Measurements from ENCODE around the gene CRK. TPM values are rescaled to one million over a fixed set of nuclear protein-coding genes. Genes with fewer than 3 reads are reported as not detected.

Gene CRK
- total and polyA plus RNA-seq, 11 donors = 17.0 to 49.0 (median 42.2) TPM

DNA sequence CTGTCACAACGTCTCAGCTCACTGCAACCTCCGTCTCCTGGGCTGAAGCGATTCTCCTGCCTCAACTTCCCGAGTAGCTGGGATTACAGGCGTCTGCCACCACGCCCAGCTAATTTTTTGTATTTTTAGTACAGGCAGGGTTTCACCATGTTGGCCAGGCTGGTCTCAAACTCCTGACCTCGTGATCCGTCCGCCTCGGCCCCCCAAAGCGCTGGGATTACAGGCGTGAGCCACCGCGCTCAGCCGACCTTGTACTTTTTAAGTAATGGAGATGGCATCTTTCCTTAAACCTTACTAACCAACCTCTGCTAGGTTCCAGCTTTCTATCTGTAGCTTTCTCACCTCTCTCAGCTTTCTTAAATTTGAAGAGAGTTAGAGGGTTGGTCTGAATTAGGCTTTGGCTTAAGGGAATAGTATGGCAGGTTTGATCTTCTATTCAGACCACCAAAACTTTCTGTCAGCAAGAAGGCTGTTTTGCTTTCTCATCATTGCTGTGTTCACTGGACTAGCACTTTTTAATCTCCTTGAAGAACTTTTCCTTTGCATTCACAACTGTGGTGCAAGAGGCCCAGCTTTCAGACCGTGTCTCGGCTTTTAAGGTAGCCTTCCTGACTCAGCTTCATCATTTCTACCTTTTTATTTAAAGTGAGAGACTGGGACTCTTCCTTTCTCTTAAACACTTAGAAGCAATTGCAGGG lies 84.0 kb downstream of the CRK start:
- Histone ChIP-seq H3K4me1 (peaks cover 0 to 93% (median 77%) of the 10 kb centered on the region in 12 donors), H3K36me3 (peaks cover 0 to 23% (median 10%) of the 10 kb centered on the region in 9 donors), H3K9me3 (no peaks in the 10 kb centered on the region), H3K27ac (peak overlapping the region in 2 of 12 donors; percentile 5 to 41), H3K4me3 (no peak overlapping the region), H3K27me3 (no peaks in the 10 kb centered on the region)
- TF ChIP-seq, protein P1, sequence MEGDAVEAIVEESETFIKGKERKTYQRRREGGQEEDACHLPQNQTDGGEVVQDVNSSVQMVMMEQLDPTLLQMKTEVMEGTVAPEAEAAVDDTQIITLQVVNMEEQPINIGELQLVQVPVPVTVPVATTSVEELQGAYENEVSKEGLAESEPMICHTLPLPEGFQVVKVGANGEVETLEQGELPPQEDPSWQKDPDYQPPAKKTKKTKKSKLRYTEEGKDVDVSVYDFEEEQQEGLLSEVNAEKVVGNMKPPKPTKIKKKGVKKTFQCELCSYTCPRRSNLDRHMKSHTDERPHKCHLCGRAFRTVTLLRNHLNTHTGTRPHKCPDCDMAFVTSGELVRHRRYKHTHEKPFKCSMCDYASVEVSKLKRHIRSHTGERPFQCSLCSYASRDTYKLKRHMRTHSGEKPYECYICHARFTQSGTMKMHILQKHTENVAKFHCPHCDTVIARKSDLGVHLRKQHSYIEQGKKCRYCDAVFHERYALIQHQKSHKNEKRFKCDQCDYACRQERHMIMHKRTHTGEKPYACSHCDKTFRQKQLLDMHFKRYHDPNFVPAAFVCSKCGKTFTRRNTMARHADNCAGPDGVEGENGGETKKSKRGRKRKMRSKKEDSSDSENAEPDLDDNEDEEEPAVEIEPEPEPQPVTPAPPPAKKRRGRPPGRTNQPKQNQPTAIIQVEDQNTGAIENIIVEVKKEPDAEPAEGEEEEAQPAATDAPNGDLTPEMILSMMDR (IDR thresholded peaks at IDR 0.05) = no peak
- TF ChIP-seq POLR2A (IDR thresholded peaks at IDR 0.05) = no peak
- no peak for DNase-seq
- ATAC-seq = no peak
- intact Hi-C loops (cut with DNase I) = loop anchor here in 1 of 10 donors (5.0 kb wide), 1 partner anchor 75 kb away; no protein-coding TSS in a partner anchor
- WGBS, 4 donors = 75 to 85% (median 80%) methylated on average over 17 of the region's 17 CpGs

Other genes with a start within 250 kb of the CRK start
- not detected for gene BHLHA9, start 185.8 kb downstream of the CRK start, total RNA-seq
- gene BHLHA9, start 185.8 kb downstream of the CRK start, polyA plus RNA-seq = not detected
- 10 to 100 TPM in 1 of 9 donors, 1 to 10 TPM in 3, under 1 TPM in 5; 0.07 to 22.7 (median 0.56) TPM for gene TRARG1, start 176.6 kb downstream of the CRK start, total RNA-seq
- 1 to 10 TPM; 1.7 to 2.2 TPM for gene TRARG1, start 176.6 kb downstream of the CRK start, polyA plus RNA-seq
- gene YWHAE, start 56.0 kb downstream of the CRK start, total RNA-seq = 1,000 to 10,000 TPM in 1 of 9 donors, 100 to 1,000 TPM in 8; 562 to 1,150 (median 618) TPM
- gene YWHAE, start 56.0 kb downstream of the CRK start, polyA plus RNA-seq = 100 to 1,000 TPM; 401 to 774 TPM
- 100 to 1,000 TPM; 127 to 259 (median 174) TPM for gene MYO1C, start 36.5 kb upstream of the CRK start, total RNA-seq
- gene MYO1C, start 36.5 kb upstream of the CRK start, polyA plus RNA-seq = 100 to 1,000 TPM in 1 of 2 donors, 10 to 100 TPM in 1; 89.6 to 188 TPM
- gene INPP5K, start 60.4 kb upstream of the CRK start, total RNA-seq = 100 to 1,000 TPM in 1 of 9 donors, 10 to 100 TPM in 8; 28.4 to 128 (median 33.4) TPM
- 10 to 100 TPM; 21.9 to 68.4 TPM for gene INPP5K, start 60.4 kb upstream of the CRK start, polyA plus RNA-seq
- 10 to 100 TPM; 38.1 to 70.2 (median 50.6) TPM for gene PITPNA, start 106.6 kb upstream of the CRK start, total RNA-seq
- gene PITPNA, start 106.6 kb upstream of the CRK start, polyA plus RNA-seq = 10 to 100 TPM; 10.1 to 61.7 TPM
- gene SLC43A2, start 172.6 kb upstream of the CRK start, total RNA-seq = 10 to 100 TPM in 3 of 9 donors, 1 to 10 TPM in 6; 4.1 to 29.1 (median 7.1) TPM
- gene SLC43A2, start 172.6 kb upstream of the CRK start, polyA plus RNA-seq = 1 to 10 TPM; 1.4 to 6.8 TPM
- 10 to 100 TPM in 7 of 9 donors, 1 to 10 TPM in 2; 7.4 to 25.9 (median 12.9) TPM for gene SCARF1, start 189.5 kb upstream of the CRK start, total RNA-seq
- 1 to 10 TPM; 9.0 to 9.1 TPM for gene SCARF1, start 189.5 kb upstream of the CRK start, polyA plus RNA-seq
- gene RILP, start 193.6 kb upstream of the CRK start, total RNA-seq = 100 to 1,000 TPM in 2 of 9 donors, 10 to 100 TPM in 7; 41.9 to 130 (median 60.1) TPM
- gene RILP, start 193.6 kb upstream of the CRK start, polyA plus RNA-seq = 100 to 1,000 TPM in 1 of 2 donors, 10 to 100 TPM in 1; 37.6 to 124 TPM
- 100 to 1,000 TPM; 119 to 195 (median 174) TPM for gene PRPF8, start 228.6 kb upstream of the CRK start, total RNA-seq
- gene PRPF8, start 228.6 kb upstream of the CRK start, polyA plus RNA-seq = 10 to 100 TPM; 70.1 to 98.1 TPM